Stimulated activated CD4-positive, alpha-beta T cell treated with anti-CD3 and anti-CD28 coated beads, Interleukin-15, amount 100 ng/mL, for 24 hours (primary cell): ENCODE results near the gene CDH18.

Experiments
- DNase-seq: peaks from one replicate; pipeline ENCODE4 v3.0.0-alpha.2; 2020

CDH18 gene

DNA sequence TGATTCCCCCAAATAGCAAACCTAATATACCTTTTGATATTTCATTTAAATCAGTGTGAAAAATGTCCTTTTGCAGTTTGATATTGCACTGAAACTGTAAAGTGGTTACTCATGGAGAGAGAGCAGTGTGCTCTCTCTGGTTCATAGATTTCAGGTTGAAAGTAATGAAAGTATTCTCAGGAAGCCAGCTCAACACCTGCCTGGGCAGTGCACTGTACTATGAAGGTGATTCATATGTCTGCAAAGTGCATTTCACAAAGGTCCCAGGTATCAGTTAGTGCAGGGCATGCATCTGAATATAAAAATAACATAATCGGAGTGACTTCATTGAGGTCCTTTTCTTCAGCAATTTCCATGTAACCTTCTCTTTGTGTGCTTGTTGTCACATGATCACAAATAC, 274.3 kb downstream of the CDH18 start:
- DNase-seq: no peak

DNA sequence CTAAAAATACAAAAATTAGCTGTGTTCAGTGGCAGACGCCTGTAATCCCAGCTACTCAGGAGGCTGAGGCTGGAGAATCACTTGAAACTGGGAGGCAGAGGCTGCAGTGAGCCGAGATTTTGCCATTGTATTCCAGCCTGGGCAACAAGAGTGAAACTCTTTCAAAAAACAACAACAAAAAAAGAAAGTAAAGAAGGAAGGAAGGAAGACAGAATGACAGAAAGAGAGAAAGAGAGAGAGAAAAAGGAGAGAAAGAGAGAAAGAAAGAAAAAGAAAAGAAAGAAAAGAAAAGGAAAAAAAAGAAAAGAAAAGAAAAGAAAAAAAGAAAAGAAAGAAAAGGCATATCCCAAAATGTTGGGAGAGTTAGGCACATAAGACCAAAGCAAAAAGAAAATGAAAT, 278.6 kb downstream of the CDH18 start:
- DNase-seq: no peak

DNA sequence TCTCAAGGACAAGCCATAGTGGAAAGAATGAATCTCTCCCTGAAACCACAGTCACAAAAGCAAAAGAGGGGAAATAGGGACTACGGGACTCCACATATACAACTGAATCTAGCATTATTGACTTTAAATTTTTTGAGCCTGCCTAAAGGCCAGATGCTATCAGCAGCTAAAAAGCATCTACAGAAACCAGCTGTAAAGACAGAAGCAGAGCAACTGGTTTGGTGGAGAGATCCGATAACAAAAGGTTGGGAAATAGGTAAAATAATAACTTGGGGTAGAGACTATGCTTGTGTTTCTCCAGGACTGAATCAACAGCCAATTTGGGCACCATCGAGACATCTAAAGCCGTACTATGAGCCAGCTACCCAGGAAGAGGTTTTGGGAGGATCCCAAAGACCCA, 281.2 kb downstream of the CDH18 start:
- DNase-seq: no peak

DNA sequence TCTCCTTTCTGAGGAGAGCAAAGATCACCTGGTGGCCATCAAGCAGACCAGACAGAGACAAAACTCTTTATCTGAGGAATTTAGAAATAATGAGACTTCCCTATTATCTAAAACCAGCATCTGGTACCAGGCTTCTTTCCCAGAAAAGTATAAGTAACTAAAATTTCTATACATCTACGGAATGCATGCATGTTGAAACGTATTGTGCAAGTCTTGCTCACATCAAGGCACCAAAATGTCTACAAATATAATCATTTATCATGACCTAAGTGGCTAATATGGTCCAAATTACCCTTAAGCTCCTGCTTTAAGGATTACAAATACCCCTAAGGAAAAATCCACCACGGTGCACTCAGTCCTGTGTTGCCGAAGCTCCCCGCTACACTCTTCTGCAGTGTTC, 286.3 kb downstream of the CDH18 start:
- no peak for DNase-seq

DNA sequence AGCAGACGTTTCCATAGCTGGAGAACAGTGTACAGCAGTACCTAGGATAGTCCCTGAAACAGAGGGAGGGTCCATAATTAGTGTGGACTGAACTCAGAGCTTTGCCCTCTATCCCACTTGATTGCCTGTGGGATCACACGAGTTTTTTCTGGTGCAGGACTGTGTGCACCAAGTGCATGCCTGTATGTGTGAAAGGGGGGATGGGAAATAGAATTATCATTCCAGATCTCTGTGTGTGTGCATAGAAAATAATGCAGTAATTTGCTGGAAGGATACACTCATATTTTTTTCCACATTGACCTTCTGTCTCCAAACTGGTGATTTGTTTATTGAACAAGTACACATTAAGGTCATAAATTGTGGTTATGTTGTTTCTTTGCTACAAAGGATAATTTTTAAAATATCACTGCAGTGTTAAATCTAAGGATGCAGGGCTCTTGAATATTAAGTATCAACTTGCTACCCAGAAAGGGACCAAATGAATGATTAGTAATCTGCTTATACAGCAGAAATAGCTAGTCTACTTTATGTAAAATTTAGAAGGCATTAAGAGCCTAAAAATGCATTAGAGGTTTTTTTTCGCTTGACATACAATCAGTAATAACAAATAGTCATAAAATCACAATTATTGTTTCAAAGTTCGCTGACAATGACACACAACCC, 292.9 kb downstream of the CDH18 start:
- no peak for DNase-seq

DNA sequence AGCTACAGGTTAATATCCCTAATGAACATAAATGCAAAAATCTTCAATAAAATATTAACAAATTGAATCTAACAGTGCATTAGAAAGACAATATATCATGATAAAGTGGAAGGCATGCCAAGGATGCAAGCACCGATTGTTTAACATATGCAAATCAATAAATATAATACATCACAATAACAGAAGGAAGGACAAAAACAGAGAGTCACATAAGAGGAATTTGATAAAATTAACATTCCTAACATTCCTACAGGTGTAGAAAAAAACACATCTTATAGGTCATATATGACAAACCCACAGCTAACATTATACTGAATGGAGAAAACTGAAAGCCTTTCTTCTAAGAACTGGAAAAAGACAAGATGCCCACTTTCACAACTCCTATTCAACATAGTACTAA, 297.0 kb downstream of the CDH18 start:
- no peak for DNase-seq

DNA sequence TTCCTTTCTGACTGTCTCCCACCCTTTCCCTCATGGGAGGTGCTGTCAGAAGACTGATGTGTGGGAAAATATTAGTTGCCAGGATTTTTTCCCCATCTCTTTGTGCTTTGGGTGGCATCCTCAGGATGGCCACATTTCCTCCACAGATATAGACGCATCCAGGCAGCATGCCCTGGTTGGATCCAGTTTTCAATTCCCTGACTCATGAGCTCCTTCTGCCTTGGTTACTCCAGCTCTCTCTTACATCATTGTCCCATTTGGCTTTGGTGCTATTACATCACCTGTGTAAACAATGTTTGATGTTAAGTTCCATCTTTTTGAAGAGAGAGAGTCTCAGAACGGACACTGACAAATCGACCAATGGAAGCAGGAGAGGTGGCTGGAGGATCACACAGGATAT, 302.5 kb downstream of the CDH18 start:
- DNase-seq: no peak

DNA sequence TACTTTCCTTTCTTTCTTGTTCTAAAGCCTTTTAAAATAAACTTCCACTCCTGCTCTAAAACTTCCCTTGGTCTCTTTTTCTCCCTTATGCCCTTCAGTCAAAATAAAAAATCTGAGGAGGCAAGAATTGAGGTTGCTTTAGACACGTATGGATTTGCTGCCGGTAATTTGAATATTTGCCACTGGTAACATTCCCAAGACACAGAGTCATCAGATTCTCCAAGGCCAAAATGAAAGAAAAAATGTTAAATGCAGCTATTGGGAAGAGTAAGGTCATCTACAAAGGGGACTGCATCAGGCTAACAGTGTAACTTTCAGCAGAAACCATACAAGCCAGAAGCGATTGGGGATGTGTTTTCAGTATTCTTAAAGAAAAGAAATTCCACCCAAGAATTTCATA, 311.1 kb downstream of the CDH18 start:
- no peak for DNase-seq

DNA sequence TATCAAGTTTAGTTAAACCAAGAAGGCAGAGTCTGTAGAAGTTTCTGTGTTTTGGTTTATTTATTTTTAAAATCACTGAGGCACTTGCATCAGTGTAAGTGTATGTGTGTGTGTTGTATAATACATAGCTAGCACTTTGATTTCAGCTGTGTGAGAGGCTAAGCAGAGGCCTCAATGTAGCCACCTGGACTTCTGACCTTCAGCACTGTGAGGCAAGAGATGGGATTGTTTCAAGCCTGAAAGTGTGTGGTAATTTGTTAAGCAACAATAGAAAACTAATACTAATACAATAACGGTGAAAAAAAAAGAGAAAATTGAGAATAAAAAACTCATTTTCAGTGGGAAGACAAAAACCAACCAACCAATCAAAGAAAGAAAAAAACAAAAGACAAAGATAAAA, 327.3 kb downstream of the CDH18 start:
- no peak for DNase-seq

DNA sequence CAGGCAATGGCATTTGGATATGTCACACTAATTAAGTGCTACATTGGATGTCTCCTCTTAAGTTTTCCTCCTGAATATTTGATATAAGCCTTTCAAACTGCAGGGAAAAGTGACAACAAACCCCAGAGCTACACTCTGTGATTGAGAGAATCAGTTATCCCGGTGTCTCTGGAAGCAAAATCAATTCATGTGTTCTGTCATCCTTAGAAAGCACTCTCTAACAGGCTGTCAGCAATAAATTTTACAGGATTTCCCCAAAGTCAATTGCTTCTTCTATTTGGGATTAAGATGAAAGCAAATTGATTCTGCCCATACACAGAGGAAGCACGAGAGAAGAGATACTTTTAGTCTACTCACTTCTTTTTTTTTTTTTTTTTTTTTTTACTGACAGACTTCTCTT, 332.4 kb downstream of the CDH18 start:
- DNase-seq: no peak

DNA sequence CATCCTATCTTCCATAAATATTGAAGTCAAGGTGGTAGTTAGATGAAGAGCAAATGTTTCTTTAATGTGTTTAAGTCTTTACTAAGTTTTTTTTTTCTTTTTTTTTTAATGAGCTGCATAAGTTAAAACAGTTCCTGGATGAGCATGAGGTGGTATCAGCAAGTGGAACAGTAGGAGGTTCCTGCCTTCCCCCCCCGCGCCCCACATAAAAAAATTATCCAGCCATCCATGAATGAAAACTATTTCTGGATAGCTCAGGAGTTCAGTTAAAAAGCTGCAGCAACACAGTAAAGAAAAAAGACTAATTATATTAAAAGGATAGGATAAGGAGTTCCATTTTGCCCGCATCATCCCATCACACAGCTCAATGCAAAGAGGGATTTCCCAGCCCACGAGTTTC, 349.5 kb downstream of the CDH18 start:
- no peak for DNase-seq

DNA sequence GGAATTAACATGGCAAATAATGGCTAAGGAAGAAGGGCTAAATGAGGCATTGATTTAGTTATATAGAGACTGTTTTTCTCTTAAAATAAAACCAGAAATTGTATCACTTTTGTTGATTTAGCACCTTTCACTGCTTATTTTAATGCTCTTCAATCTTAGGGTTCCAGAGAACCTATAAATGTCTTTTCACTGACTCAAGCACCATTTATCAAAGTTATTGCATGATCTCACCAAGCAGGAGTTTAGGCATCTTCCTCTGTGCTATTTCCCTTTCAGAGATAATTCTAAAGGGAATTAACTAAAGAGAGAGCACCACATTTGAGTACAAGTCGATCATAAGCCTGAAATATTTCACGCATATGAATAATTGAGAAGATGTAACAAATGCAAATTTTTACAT, 357.1 kb downstream of the CDH18 start:
- no peak for DNase-seq

DNA sequence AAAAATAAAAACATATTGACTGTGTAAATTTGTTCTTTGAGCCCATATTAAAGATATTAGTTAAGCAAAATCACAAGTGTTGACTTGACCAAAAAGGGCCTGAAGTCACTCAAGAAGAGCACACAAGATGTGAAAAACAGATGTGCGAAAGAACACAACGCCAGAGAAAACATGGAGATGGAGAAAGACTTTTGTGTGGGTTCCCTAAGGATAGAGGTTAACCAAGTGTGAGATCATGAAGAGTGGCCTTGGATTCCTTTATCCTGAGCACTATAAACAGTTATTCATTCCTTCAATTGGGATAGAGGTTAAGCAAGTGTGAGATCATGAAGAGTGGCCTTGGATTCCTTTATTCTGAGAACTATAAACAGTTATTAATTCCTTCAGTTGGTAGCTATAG, 361.8 kb downstream of the CDH18 start:
- DNase-seq: no peak

DNA sequence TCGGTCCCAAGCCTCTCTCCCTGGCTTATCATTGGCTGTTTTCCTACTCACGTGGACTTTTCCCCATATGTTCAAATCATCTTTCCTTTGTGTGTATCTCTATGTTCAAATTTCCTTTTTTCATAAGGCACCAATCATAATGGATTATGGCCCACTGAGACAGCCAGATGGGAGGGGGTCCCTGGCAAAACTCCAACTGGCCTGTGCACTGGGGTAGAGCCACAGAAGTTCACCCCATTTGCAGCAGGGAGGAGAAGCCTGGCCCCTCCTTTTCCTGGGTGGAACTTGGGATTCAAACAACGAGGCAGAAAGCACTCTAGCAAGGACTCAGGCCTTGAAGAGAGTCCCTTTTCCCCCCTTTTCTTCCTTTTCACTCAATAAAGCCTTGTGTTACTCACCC, 362.4 kb downstream of the CDH18 start:
- DNase-seq: no peak

DNA sequence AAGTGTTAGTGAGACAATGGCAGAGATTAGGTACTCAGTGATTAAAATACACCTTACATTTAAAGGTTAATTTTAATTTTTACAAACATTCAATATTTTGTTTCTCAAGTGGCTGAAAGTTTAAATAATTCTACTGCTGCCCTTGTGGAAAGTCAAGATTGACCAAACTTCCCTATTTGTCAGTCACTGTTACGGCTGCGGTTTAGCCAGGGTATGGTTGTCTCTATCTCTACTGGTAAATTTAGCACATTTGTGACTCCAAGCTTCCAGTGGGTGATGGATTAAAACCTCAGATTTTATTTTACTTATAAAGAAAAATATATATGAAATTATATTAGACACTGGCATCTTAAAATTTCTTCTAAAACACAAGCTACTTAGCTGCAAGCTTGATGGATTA, 368.4 kb downstream of the CDH18 start:
- DNase-seq: no peak

DNA sequence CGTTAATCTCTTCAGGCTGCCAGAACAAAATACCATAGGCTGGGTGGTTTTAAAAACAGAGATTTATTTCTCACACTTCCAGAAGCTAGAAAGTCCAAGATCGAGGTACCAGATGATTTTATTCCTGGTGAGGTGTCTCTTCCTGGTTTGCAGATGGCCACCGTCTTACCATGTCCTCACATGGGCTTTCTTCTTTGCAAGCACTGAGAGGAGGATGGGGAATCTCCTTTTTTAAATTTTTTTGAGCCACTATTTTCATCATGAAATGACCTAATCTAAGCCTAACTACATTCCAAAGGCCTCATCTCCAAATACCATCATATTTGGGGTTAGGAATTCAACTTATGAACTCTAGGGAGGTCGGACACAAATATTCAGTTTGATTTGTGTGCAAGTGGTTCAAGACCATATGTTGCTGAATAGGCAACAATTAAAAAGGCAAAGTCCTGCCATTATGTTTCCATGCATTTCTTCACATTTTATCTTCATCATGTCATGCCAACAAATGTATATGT, 371.2 kb downstream of the CDH18 start:
- DNase-seq: no peak

DNA sequence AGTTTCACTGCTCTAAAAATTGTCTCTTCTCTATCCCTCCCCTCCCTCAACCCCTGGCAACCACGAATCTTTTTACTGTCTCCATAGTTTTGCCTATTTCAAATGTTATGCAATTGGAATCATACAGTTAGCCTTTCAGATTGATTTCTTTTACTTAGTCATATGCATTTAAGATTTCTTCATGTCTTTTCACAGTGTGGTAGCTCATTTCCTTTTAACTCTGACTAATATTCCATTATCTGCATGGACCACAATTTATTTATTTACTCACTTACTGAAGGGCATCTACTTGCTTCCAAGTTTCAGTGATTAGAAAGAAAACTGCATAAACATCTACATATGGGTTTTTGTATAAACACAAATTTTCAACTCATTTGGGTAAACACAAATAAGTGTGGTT, 372.3 kb downstream of the CDH18 start:
- no peak for DNase-seq

DNA sequence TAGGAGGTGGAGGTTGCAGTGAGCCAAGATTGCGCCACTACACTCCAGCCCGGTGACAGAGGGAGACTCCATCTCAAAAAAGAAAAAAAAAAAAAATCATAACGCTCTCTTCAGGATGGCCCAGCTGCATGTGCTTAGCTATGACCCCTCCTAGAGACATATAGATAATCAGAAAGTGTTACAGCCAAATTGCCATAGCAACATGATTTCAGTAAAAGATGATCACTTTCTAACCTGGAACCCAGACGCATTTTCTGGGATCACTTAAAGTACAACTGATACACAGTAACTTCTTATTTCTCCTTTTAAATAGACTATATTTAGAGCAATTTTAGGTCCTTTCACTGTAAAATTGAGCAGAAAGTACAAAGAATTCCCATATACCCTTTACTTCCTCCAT, 372.9 kb downstream of the CDH18 start:
- no peak for DNase-seq

DNA sequence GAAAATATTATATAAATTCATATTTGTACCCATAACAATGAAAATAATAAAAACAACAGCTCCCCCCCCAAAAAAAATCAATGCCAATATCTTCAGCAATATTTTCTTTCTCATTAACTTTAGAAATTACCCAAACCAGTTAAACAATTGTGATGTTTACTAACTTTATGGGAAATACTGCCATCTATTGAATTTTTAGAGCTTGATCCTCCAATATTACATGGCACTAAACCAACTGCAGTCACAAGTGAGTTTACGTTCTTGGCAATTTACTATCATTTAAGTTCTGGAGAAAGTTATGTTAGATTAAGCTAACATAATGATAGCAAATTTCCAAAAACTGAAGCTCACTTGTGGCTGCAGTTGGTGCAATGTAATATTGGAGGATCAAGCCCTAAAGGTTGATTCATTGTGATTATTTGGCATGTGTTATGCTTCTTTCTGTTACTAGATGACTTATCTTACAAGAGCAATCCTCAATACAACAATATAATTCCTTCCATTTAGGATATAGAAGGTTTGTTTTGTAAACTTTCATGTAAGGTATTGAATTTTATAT, 379.5 kb downstream of the CDH18 start:
- DNase-seq: no peak

DNA sequence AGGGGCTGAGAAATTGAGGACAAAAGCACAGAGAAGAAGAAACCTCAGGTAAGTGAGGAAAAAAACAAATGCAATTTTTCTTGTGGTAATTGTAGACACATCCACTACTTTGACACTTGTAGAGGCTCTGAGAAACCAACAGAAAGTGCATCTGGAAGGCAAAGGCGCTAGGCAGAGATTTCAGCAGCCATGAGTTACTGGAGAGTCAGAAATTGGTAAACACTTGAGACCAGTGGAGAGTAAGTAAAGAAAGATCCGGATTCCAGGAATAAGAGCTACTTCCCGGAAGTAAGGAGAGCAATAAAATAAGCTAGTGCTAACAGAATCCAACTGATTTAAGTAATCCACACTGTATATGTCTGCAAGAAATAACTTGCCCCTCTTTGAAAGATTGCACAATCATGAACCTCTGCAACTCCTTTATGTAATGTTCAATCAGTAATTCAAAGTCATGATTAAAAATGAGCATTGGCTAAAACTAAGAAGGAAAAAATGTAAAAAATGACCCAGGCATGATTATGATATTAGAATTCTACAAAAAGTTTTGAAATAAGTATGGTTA, 382.1 kb downstream of the CDH18 start:
- no peak for DNase-seq

DNA sequence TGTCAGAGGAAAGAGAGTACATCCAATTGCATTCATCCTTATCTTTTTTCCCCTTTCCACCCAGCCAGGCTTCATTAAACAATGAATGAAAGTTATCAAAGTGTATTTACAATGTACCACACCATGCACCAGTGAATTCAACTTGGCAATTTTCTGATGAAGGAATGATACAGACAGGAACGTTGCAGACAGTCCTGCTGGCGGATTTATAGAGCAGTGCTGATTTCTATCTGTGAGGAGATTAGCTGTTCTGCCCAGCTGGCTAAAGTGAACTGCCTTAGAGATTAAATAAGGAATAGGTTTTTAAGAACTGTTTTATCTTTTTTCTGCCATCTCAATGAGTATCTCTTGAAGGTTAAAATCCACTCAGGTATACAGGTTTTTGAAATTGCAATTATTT, 403.9 kb downstream of the CDH18 start:
- no peak for DNase-seq

DNA sequence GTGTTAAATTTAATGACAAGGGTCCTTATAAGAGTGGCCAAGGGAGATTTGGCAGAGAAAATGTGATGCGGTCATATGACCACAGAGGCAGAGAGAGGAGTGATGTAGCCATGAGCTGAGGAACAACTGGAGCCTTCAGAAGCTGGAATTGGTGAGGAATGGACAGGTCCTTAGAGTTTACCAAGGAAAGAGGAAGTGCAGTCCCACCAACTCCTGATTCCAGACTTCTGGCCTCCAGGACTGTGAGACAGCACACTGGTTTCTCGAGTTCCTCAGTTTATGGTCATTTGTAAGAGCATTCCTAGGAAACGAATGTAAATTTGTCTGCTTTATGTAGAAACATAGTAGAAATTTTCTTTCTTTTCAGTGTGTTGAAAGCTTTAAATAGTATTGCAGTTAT, 410.1 kb downstream of the CDH18 start:
- no peak for DNase-seq

DNA sequence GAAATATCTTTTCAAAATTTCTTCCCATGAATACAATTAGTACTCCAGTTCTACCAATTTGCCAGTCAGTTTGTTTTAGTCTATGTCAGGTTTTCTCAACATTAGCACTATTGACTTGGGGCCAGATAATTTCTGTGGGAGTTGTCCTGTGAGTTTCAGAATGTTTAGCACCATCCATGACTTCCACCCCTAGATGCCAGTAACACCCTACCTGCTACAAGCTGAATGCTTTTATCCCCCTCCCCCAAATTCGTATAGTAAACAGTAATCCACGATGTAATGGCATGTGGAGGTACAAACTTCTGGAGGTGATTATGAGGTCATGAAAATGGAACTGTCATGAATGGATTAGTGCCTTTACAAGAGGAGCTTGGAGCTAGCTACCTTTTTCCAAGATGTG, 420.0 kb downstream of the CDH18 start:
- DNase-seq: no peak

DNA sequence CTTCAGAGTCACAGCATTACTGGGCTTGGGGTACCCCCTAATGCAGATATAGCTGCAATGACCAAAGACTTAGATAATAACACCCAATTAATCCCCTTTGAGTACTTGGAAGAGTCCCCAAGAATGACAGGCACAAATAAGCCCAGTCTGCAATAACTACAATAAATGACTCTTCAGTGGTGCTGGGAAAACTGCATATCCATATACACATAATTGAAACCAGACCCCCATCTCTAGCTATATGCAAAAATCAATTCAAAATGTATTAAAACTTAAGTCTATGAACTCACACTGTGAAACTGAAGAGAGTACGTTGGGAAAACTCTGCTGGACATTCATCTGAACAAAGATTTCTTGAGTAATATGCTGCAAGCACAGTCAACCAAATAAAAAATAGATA, 422.5 kb downstream of the CDH18 start:
- no peak for DNase-seq

DNA sequence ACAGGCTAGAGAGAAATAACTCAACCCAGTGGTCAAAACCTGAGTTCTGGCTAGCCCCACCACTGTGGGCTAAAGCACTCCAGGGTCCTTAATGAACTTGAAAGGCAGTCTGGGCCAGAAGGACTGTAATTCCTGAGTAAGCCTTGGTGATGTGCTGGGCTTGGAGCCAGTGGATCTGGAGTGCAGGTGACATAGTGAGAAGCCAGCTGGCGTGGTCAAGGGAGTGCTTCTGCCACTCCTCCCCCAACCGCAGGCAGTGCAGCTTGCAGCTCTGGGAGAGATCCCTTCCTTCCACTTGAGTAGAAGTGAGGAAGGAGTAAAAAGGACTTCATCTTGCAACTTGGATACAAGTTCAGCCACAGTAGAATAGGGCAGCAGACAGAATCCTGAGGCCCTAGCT, 424.0 kb downstream of the CDH18 start:
- no peak for DNase-seq
